ENCODE measurements around the gene CCNT2.
"Not testable (repeated sequence)": the region's sequence is repeated elsewhere in the genome, so short reads cannot be mapped to it uniquely, and the experiment has no call there.

The CCNT2 gene

DNA sequence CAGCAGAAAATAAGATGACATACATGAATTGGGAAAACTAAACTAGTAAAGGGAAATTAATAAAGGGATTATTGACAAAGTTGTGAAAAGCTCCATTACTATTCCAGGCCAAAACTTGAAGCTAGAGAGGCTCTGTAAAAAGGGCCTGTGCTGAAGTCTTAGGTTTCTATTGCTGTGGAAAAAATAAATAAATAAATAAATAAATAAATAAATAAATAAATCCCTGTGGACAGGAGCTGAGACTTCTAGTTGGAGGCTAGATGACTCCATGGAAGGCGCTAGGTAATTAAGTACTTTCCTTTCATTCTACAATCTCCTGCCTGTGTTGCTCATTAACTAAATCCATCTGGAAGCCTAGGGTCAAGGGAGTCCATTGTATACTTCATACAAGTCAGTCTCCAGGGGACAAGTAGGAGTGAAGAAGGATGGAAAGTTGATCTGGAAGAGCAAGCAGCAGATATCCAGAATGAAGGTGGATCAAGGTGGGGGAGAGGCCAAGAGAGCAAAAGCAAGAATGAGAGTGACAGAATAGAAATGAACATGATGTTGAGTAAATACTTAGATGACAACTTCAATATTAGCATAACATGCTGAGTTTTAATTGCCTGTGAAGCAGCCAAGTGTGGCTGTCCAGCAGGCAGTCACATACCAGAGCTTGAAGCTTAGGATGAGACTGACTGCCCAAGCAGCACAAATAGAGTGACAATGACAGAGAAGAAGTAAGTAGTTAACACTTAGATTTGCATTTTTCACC, 26.2 kb upstream of the CCNT2 start:
- ATAC-seq = no peak

DNA sequence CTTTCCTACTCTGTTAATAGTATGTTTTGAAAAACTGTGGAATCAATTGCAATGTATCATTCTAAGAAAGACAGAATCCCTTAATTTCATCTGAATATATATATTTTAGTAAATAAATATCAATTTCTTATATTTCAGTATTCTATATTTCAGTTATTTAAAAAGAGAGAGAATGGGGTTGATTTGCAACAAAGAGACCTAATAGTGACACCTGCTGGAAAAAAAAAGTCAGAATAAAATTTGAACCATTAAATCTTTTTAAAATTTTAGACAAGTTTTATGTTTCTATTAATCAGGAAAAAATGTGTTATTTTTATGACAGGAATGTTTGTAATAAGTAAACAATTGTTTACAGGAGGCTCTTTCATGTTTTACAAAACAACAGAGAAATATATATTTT, 20.7 kb upstream of the CCNT2 start:
- TF ChIP-seq ZNF565 (CRISPR knock-in tag; conservative IDR thresholded peaks at IDR 0.05; ENCODE audit: low read depth) (no peak), SNAI2 (CRISPR knock-in tag; IDR thresholded peaks at IDR 0.05) (no peak), BACH2 (CRISPR knock-in tag; IDR thresholded peaks at IDR 0.05; ENCODE audit: borderline replicate concordance) (no peak)
- TF ChIP-seq, protein P1, sequence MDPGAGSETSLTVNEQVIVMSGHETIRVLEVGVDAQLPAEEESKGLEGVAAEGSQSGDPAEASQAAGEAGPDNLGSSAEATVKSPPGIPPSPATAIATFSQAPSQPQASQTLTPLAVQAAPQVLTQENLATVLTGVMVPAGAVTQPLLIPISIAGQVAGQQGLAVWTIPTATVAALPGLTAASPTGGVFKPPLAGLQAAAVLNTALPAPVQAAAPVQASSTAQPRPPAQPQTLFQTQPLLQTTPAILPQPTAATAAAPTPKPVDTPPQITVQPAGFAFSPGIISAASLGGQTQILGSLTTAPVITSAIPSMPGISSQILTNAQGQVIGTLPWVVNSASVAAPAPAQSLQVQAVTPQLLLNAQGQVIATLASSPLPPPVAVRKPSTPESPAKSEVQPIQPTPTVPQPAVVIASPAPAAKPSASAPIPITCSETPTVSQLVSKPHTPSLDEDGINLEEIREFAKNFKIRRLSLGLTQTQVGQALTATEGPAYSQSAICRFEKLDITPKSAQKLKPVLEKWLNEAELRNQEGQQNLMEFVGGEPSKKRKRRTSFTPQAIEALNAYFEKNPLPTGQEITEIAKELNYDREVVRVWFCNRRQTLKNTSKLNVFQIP (CRISPR knock-in tag; IDR thresholded peaks at IDR 0.05; ENCODE audit: borderline replicate concordance, low read depth) = no peak
- ATAC-seq = no peak

More for the DNA sequence above, 26.2 kb upstream of the CCNT2 start:
- no peak for TF ChIP-seq ESRRG (CRISPR knock-in tag; IDR thresholded peaks at IDR 0.05)

DNA sequence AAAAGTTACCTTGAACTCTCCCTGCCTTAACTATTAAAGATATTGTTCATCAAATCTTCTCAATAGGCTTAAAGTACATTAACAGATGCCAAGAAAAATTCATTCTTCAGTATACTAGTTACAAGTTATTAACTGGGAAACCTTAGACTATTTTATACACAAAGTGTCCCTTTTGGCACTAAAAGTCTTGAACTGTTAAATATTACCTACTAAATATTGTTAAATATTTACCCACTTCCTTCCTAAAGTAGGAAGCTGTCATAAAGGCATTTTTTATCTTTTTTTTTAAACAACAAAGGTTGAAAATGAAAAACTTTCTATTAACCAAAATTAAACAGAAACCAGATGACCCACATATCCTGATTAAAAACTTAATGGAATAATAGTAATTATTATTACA, 19.4 kb upstream of the CCNT2 start:
- no peak for ATAC-seq
- TF ChIP-seq GLIS3 (CRISPR knock-in tag; IDR thresholded peaks at IDR 0.05) (no peak), ARNTL (CRISPR knock-in tag; IDR thresholded peaks at IDR 0.05; ENCODE audit: borderline replicate concordance, low read depth) (no peak), ISL1 (CRISPR knock-in tag; IDR thresholded peaks at IDR 0.05) (no peak), OSR1 (CRISPR knock-in tag; IDR thresholded peaks at IDR 0.05) (no peak), SNAI2 (CRISPR knock-in tag; IDR thresholded peaks at IDR 0.05) (no peak), ZC3H10 (CRISPR knock-in tag; IDR thresholded peaks at IDR 0.05) (no peak), CSDC2 (CRISPR knock-in tag; IDR thresholded peaks at IDR 0.05) (no peak), ZNF70 (CRISPR knock-in tag; IDR thresholded peaks at IDR 0.05) (no peak), ZNF565 (CRISPR knock-in tag; conservative IDR thresholded peaks at IDR 0.05; ENCODE audit: low read depth) (no peak), RARB (CRISPR knock-in tag; IDR thresholded peaks at IDR 0.05) (no peak), ZNF8 (CRISPR knock-in tag; IDR thresholded peaks at IDR 0.05) (no peak)
- TF ChIP-seq, protein P1 (CRISPR knock-in tag; IDR thresholded peaks at IDR 0.05; ENCODE audit: borderline replicate concordance, low read depth) = no peak
- TF ChIP-seq, protein P2, sequence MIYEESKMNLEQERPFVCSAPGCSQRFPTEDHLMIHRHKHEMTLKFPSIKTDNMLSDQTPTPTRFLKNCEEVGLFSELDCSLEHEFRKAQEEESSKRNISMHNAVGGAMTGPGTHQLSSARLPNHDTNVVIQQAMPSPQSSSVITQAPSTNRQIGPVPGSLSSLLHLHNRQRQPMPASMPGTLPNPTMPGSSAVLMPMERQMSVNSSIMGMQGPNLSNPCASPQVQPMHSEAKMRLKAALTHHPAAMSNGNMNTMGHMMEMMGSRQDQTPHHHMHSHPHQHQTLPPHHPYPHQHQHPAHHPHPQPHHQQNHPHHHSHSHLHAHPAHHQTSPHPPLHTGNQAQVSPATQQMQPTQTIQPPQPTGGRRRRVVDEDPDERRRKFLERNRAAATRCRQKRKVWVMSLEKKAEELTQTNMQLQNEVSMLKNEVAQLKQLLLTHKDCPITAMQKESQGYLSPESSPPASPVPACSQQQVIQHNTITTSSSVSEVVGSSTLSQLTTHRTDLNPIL (CRISPR knock-in tag; IDR thresholded peaks at IDR 0.05; ENCODE audit: low read depth) = no peak

DNA sequence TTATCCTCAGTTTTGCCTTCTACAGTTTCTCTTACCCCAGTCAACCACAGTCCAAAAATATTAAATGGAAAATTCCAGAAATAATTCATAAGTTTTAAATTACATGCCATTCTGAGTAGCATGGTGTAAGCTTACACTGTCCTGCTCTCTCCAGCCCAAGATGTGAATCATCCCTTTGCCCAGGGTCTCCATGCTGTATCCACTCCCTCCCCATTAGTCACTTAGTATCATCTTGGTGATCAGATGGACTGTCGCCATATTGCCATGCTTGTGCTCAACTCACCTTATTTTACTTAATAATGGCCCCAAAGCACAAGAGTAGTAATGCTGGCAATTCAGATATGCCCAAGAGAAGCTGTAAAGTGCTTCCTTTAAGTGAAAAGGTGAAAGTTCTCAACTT, 18.5 kb upstream of the CCNT2 start:
- TF ChIP-seq RARB (CRISPR knock-in tag; IDR thresholded peaks at IDR 0.05) = no peak

DNA sequence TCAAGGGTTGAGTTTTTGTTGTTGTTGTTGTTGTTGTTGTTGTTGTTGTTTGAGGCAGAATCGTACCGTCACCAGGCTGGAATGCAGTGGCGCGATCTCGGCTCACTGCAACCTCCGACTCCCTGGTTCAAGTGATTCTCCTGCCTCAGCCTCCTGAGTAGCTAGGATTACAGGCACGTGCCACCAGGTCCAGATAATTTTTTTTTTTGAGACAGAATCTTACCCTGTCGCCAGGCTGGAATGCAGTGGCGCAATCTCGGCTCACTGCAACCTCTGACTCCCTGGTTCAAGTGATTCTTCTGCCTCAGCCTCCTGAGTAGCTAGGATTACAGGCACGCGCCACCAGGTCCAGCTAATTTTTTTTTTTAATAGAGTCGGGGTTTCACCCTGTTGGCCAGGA, 14.9 kb upstream of the CCNT2 start:
- ATAC-seq = not testable (repeated sequence)

More for the DNA sequence above, 18.5 kb upstream of the CCNT2 start:
- ATAC-seq = peak; percentile 99

DNA sequence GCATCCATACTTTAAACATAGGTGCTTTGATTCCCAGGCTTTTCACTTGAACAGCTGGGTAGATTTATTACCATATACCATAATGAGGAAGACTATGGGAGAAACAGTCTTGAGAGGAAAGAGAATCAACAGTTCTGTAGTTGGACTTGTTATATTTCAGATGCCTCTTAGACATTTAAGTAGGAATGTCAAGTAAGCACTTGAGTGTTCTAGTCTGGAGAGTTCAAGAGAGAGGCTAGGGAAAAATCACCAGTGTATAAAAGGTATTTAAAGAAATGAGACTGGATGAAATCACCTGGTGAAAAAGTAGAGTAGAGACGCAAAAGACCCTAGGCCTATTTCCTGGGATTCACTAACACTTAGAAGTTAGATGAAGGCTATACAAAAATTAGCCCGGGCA, 13.5 kb upstream of the CCNT2 start:
- no peak for ATAC-seq
- TF ChIP-seq ZFP3 (CRISPR knock-in tag; IDR thresholded peaks at IDR 0.05) = no peak
- TF ChIP-seq RARB (CRISPR knock-in tag; IDR thresholded peaks at IDR 0.05) = no peak
- TF ChIP-seq, protein P3, sequence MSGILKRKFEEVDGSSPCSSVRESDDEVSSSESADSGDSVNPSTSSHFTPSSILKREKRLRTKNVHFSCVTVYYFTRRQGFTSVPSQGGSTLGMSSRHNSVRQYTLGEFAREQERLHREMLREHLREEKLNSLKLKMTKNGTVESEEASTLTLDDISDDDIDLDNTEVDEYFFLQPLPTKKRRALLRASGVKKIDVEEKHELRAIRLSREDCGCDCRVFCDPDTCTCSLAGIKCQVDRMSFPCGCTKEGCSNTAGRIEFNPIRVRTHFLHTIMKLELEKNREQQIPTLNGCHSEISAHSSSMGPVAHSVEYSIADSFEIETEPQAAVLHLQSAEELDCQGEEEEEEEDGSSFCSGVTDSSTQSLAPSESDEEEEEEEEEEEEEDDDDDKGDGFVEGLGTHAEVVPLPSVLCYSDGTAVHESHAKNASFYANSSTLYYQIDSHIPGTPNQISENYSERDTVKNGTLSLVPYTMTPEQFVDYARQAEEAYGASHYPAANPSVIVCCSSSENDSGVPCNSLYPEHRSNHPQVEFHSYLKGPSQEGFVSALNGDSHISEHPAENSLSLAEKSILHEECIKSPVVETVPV (CRISPR knock-in tag; IDR thresholded peaks at IDR 0.05) = no peak
- TF ChIP-seq, protein P2 (CRISPR knock-in tag; IDR thresholded peaks at IDR 0.05; ENCODE audit: low read depth) = no peak
- TF ChIP-seq GLIS3 (CRISPR knock-in tag; IDR thresholded peaks at IDR 0.05) = no peak
- no peak for TF ChIP-seq SNAI2 (CRISPR knock-in tag; IDR thresholded peaks at IDR 0.05)
- TF ChIP-seq, protein P1 (CRISPR knock-in tag; IDR thresholded peaks at IDR 0.05; ENCODE audit: borderline replicate concordance, low read depth) = no peak
- no peak for TF ChIP-seq ISL1 (CRISPR knock-in tag; IDR thresholded peaks at IDR 0.05)
- TF ChIP-seq PPARA (CRISPR knock-in tag; IDR thresholded peaks at IDR 0.05; ENCODE audit: borderline replicate concordance) = no peak
